Thymus (tissue), 11 donors: Measurements from ENCODE around the gene NFATC3. TPM values are rescaled to one million over a fixed set of nuclear protein-coding genes. Genes with fewer than 3 reads are reported as not detected.
"Not testable (repeated sequence)": the region's sequence is repeated elsewhere in the genome, so short reads cannot be mapped to it uniquely, and the experiment has no call there.

Source experiments
- DNase-seq, 9 donors: peaks; one replicate each; pipeline ENCODE4 v3.0.0-alpha.2; 2013; ENCODE audit warnings: low spot score in 9 of 9, low read depth in 6 of 9, missing footprints in 1 of 9
- H3K27ac ChIP-seq, 2 donors: one replicate each; pipeline ENCODE4 v1.5.1; 2013; ENCODE audit warnings: control low read depth in 1 of 2, low read depth in 1 of 2, low read length in 1 of 2, mild to moderate bottlenecking in 1 of 2, moderate library complexity in 1 of 2
- H3K27me3 ChIP-seq, 2 donors: one replicate each; pipeline ENCODE4 v1.5.1; 2013; ENCODE audit warnings: low read length in 1 of 2; ENCODE audit not compliant: control insufficient read depth in 2 of 2, insufficient read depth in 1 of 2
- H3K36me3 ChIP-seq, 2 donors: one replicate each; pipeline ENCODE4 v1.5.1; 2013; ENCODE audit warnings: low read length in 1 of 2, mild to moderate bottlenecking in 1 of 2, moderate library complexity in 1 of 2; ENCODE audit not compliant: control insufficient read depth in 2 of 2, insufficient read depth in 2 of 2
- H3K4me1 ChIP-seq, 2 donors: one replicate each; pipeline ENCODE4 v1.5.1; 2013; ENCODE audit warnings: low read length in 2 of 2; ENCODE audit not compliant: control insufficient read depth in 2 of 2, insufficient read depth in 2 of 2
- H3K4me3 ChIP-seq, 2 donors: one replicate each; pipeline ENCODE4 v1.5.1; 2013; ENCODE audit warnings: low read length in 2 of 2, control low read depth in 1 of 2, mild to moderate bottlenecking in 1 of 2
- H3K9me3 ChIP-seq, 2 donors: one replicate each; pipeline ENCODE4 v1.5.1; 2013; ENCODE audit warnings: low read length in 1 of 2, mild to moderate bottlenecking in 1 of 2; ENCODE audit not compliant: control insufficient read depth in 2 of 2, insufficient read depth in 1 of 2
- WGBS: extraction: QIAGEN DNeasy Blood & Tissue Kit; methylation state at CpG from one replicate; pipeline ENCODE4 v1.1.7; 2013; 5-methylcytosine and 5-hydroxymethylcytosine counted together
- polyA plus RNA-seq: library from polyadenylated mRNA; stranded (reverse); fragments of 200-250 nt; gene quantifications from one replicate; pipeline ENCODE4 v1.2.3, GENCODE V29; 2013
- total RNA-seq: library from RNA; stranded (reverse); fragments of 120-200 nt; gene quantifications from one replicate; pipeline ENCODE4 v1.2.4, GENCODE V29; 2013
- donor health status: healthy.

NFATC3 gene
- total and polyA plus RNA-seq, 2 donors: 37.4 to 149 TPM

- WGBS: 95% methylated on average over 9 of the region's 9 CpGs
- H3K4me1 ChIP-seq: peaks cover 3 to 11% of the 10 kb centered on the region in 2 donors
- H3K27ac ChIP-seq, H3K36me3 ChIP-seq, H3K4me3 ChIP-seq, H3K27me3 ChIP-seq, DNase-seq: not testable (repeated sequence)
- peaks cover 2 to 30% of the 10 kb centered on the region in 2 donors for H3K9me3 ChIP-seq
Measured at GRCh38 chr16:68107230-68107928, 22.2 kb downstream of the NFATC3 start.

GRCh38 chr16:68109156-68109555, 24.0 kb downstream of the NFATC3 start:
- Histone ChIP-seq H3K4me1 (peaks cover 19 to 25% of the 10 kb centered on the region in 2 donors), H3K9me3 (peaks cover 2 to 33% of the 10 kb centered on the region in 2 donors), H3K36me3 (peaks cover 5 to 14% of the 10 kb centered on the region in 2 donors)
- not testable (repeated sequence) for H3K27me3 ChIP-seq, H3K27ac ChIP-seq, DNase-seq, H3K4me3 ChIP-seq
- WGBS: 98% methylated on average over 5 of the region's 5 CpGs

- peaks cover 20 to 24% of the 10 kb centered on the region in 2 donors for H3K4me1 ChIP-seq
- not testable (repeated sequence) for H3K4me3 ChIP-seq, H3K27me3 ChIP-seq, DNase-seq, H3K27ac ChIP-seq
- H3K9me3 ChIP-seq: peaks cover 2 to 24% of the 10 kb centered on the region in 2 donors
- H3K36me3 ChIP-seq: peaks cover 5 to 14% of the 10 kb centered on the region in 2 donors
- WGBS: 95% methylated on average over 2 of the region's 2 CpGs
Measured at GRCh38 chr16:68110611-68111010, 25.4 kb downstream of the NFATC3 start.

- DNase-seq: no peak
- peaks cover 2 to 17% of the 10 kb centered on the region in 2 donors for H3K9me3 ChIP-seq
- H3K27me3 ChIP-seq: no peaks in the 10 kb centered on the region
- WGBS: 95% methylated on average over 2 of the region's 2 CpGs
- no peak overlapping the region for H3K27ac ChIP-seq
- peaks cover 23 to 27% of the 10 kb centered on the region in 2 donors for H3K4me1 ChIP-seq
- no peak overlapping the region for H3K4me3 ChIP-seq
- H3K36me3 ChIP-seq: peaks cover 5 to 14% of the 10 kb centered on the region in 2 donors
Measured at GRCh38 chr16:68111379-68111778, 26.2 kb downstream of the NFATC3 start.

GRCh38 chr16:68113059-68113761, 28.0 kb downstream of the NFATC3 start:
- H3K36me3 ChIP-seq: peaks cover 5 to 25% of the 10 kb centered on the region in 2 donors
- peaks cover 34 to 38% of the 10 kb centered on the region in 2 donors for H3K4me1 ChIP-seq
- no peaks in the 10 kb centered on the region for H3K27me3 ChIP-seq
- peaks cover 2 to 12% of the 10 kb centered on the region in 2 donors for H3K9me3 ChIP-seq
- 89% methylated on average over 5 of the region's 5 CpGs for whole genome bisulfite sequencing
- peak overlapping the region; percentile 53 to 74 for H3K27ac ChIP-seq
- no peak overlapping the region for H3K4me3 ChIP-seq
- DNase-seq: no peak

GRCh38 chr16:68113765-68114240, 28.6 kb downstream of the NFATC3 start:
- H3K9me3 ChIP-seq: peaks cover 1 to 12% of the 10 kb centered on the region in 2 donors
- H3K4me3 ChIP-seq: no peak overlapping the region
- H3K4me1 ChIP-seq: peaks cover 34 to 38% of the 10 kb centered on the region in 2 donors
- peaks cover 5 to 25% of the 10 kb centered on the region in 2 donors for H3K36me3 ChIP-seq
- H3K27ac ChIP-seq: peak overlapping the region; percentile 68 to 74
- no peak for DNase-seq
- 97% methylated on average over 12 of the region's 12 CpGs for WGBS
- H3K27me3 ChIP-seq: no peaks in the 10 kb centered on the region

- Histone ChIP-seq H3K36me3 (peaks cover 5 to 22% of the 10 kb centered on the region in 2 donors), H3K4me1 (peaks cover 38 to 43% of the 10 kb centered on the region in 2 donors)
- not testable (repeated sequence) for DNase-seq, H3K4me3 ChIP-seq, H3K27me3 ChIP-seq, H3K9me3 ChIP-seq, H3K27ac ChIP-seq
- WGBS: 96% methylated on average over 8 of the region's 8 CpGs
Measured at GRCh38 chr16:68114939-68115338, 29.8 kb downstream of the NFATC3 start.

- no peak for DNase-seq
- Histone ChIP-seq H3K4me1 (peaks cover 38 to 50% of the 10 kb centered on the region in 2 donors), H3K9me3 (peaks cover 0 to 3% of the 10 kb centered on the region in 2 donors), H3K36me3 (peaks cover 5 to 22% of the 10 kb centered on the region in 2 donors), H3K4me3 (no peak overlapping the region), H3K27ac (no peak overlapping the region), H3K27me3 (no peaks in the 10 kb centered on the region)
- WGBS: 79% methylated on average over 2 of the region's 2 CpGs
Measured at GRCh38 chr16:68115851-68116250, 30.7 kb downstream of the NFATC3 start.
